Activated CD8-positive, alpha-beta memory T cell treated with anti-CD3 and anti-CD28 coated beads for 36 hours (primary cell): ENCODE data around the gene ORM2. TPM values are rescaled to one million over a fixed set of nuclear protein-coding genes. Genes with fewer than 3 reads are reported as not detected.
"Not testable (repeated sequence)": the region's sequence is repeated elsewhere in the genome, so short reads cannot be mapped to it uniquely, and the experiment has no call there.

Experiments used
- CTCF ChIA-PET: fragments of 350-600 bp; sonication (Branson Sonifier 250); formaldehyde crosslinking; loops from one replicate; lab custom pipeline; 2021; ENCODE audit warnings: antibody characterized with exemption; lab: Charles Lee
- POLR2A ChIA-PET: fragments of 350-600 bp; sonication (Branson Sonifier 250); formaldehyde crosslinking; loops from one replicate; lab custom pipeline; 2021; ENCODE audit warnings: antibody characterized with exemption; lab: Charles Lee
- total RNA-seq, 2 experiments: library from RNA; stranded (reverse); gene quantifications; one replicate each; pipeline ENCODE4 v1.2.3, GENCODE V29; 2021

ORM2 gene
- total RNA-seq, 2 experiments from 2014 or later: not detected

- POLR2A ChIA-PET, CTCF ChIA-PET: not testable (repeated sequence)
Observed at GRCh38 chr9:114323849-114324248, 5.8 kb upstream of the ORM2 start.

GRCh38 chr9:114324492-114324891 lies 5.2 kb upstream of the ORM2 start:
- ChIA-PET POLR2A (no interaction called here), CTCF (no interaction called here)

- POLR2A ChIA-PET: not testable (repeated sequence)
Observed at GRCh38 chr9:114324965-114325364, 4.7 kb upstream of the ORM2 start.

GRCh38 chr9:114325684-114326254 lies 3.9 kb upstream of the ORM2 start:
- CTCF ChIA-PET, POLR2A ChIA-PET: not testable (repeated sequence)

More at GRCh38 chr9:114324965-114325364, 4.7 kb upstream of the ORM2 start:
- CTCF ChIA-PET: not testable (repeated sequence)

- POLR2A ChIA-PET: no interaction called here
- CTCF ChIA-PET: no interaction called here
Observed at GRCh38 chr9:114327749-114328148, 1.9 kb upstream of the ORM2 start.

GRCh38 chr9:114328357-114328820 lies 1.3 kb upstream of the ORM2 start:
- CTCF ChIA-PET, POLR2A ChIA-PET: not testable (repeated sequence)

GRCh38 chr9:114328937-114329624 lies 588 bp upstream of the ORM2 start:
- POLR2A ChIA-PET: not testable (repeated sequence)

GRCh38 chr9:114330636-114331035 lies 967 bp downstream of the ORM2 start:
- ChIA-PET POLR2A (no interaction called here), CTCF (interaction anchor here (0.9 kb wide), 1 partner anchor 9 kb away, joined by 3 read pairs; no protein-coding TSS in a partner anchor)

More at GRCh38 chr9:114328937-114329624, 588 bp upstream of the ORM2 start:
- CTCF ChIA-PET: not testable (repeated sequence)

- POLR2A ChIA-PET: not testable (repeated sequence)
- CTCF ChIA-PET: interaction anchor here (0.9 kb wide), 1 partner anchor 8 kb away, joined by 3 read pairs; no protein-coding TSS in a partner anchor
Observed at GRCh38 chr9:114331229-114332195, 1.8 kb downstream of the ORM2 start.

- CTCF ChIA-PET, POLR2A ChIA-PET: not testable (repeated sequence)
Observed at GRCh38 chr9:114332474-114333040, 2.9 kb downstream of the ORM2 start.

GRCh38 chr9:114333718-114334117 lies 4.0 kb downstream of the ORM2 start:
- POLR2A ChIA-PET, CTCF ChIA-PET: not testable (repeated sequence)

- CTCF ChIA-PET: no interaction called here
- POLR2A ChIA-PET: no interaction called here
Observed at GRCh38 chr9:114334490-114334889, 4.8 kb downstream of the ORM2 start.

GRCh38 chr9:114335745-114336144 lies 6.1 kb downstream of the ORM2 start:
- POLR2A ChIA-PET: no interaction called here
- CTCF ChIA-PET: no interaction called here

GRCh38 chr9:114336157-114336556 lies 6.5 kb downstream of the ORM2 start:
- ChIA-PET POLR2A (no interaction called here), CTCF (interaction anchor here (1.0 kb wide), 1 partner anchor 69 kb away, joined by 3 read pairs; no protein-coding TSS in a partner anchor)

- CTCF ChIA-PET: interaction anchor here (1.0 kb wide), 1 partner anchor 69 kb away, joined by 3 read pairs; no protein-coding TSS in a partner anchor
- POLR2A ChIA-PET: no interaction called here
Observed at GRCh38 chr9:114336699-114337395, 7.2 kb downstream of the ORM2 start.

GRCh38 chr9:114338187-114338586 lies 8.5 kb downstream of the ORM2 start:
- CTCF ChIA-PET: interaction anchor here (1.0 to 3.0 kb wide), 7 partner anchors 10 to 68 kb away, joined by 3 to 21 read pairs (median 7); partner anchors contain the start of gene AKNA
- POLR2A ChIA-PET: no interaction called here

GRCh38 chr9:114339130-114339908 lies 9.7 kb downstream of the ORM2 start:
- CTCF ChIA-PET: interaction anchor here (0.6 to 3.0 kb wide), 17 partner anchors 9 to 314 kb away, joined by 3 to 21 read pairs (median 4); partner anchors contain the start of gene AKNA
- POLR2A ChIA-PET: no interaction called here
